NCI-H1694 treated with DMSO at 0.1 percent for 48 hours (cell line): ENCODE results near the gene ARHGAP15.

Source experiments
- DNase-seq: peaks from one replicate; lab custom pipeline; 2025; lab: John Stamatoyannopoulos, UW

ARHGAP15 gene

DNA sequence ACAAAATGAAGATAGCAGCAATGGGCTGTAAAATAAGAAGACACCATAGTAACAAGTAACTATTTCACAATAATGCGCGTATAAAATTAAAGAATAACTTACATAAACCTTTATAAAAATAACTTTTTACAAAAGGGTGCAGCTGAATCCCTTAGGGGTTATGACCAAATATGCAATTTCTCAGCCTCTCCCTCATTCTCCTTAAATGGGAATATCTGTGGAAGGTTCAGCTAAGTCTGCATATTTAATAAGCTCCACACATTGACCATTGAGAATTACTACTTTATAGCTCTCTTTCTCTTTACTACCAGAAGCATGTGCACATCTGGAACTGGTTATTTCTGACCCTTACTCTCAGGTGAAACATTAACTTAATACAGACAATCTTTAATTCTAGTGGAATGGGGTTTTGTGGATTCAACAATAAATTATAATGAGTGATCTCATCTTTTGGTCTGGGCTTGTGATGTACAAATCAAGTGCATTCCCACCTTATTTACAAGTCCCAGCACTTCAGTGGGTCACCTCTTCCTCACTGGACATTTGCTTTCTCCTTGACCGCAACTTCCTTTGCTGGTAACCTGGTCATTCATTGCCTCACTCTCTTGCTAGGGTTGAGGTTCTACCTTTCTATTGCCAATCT, 15.7 kb downstream of the ARHGAP15 start:
- no peak for DNase-seq

DNA sequence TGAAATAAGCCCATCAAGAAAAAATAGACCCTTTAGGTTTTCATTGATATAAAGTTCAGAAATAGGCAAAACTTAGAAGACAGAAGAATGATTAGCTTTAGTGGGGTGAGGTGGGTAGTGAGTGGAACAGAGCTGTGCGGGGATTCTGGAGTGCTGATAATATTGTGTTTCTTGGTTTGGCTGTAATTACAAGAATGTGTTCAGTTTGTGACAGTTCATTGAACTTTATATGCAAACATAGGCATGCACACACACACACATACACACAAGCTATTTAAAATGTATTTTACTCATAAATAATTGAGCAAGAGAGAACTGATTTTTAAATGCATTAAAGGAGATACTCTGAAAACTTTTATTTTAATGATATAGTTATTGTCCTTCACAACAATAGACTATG, 17.1 kb downstream of the ARHGAP15 start:
- DNase-seq = no peak

DNA sequence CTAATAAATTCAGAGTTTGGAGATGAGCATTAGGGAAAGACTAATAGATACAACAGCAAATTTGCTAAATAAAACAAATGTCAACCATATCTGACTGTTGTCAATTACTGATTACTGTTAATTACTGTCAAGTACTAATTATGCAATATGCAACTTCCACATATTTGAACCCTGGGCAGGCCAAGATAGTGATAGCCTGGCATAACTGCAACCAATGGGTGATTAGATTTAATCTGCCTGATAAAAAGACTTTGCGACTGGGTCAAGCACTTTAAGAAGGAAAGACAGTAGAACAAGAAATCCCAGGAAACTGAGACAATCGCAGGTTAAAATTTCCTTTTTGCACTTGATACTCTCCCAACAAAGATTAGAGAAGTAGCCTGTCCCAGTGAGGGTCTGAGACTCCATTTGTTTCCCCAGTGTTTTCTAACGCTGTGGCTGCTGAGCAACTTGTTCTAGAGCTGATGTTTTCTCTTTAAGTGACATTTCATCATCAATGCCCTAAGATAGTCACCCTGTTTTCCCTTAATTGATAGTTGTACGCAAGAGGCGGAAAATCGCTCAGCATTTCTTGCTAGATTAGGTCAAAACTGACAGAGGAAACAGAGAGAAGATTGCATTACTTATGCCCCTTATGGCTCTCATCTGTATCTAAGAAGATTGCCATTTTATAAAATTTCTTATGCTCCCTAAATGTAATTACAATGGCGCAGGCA, 17.8 kb downstream of the ARHGAP15 start:
- no peak for DNase-seq

DNA sequence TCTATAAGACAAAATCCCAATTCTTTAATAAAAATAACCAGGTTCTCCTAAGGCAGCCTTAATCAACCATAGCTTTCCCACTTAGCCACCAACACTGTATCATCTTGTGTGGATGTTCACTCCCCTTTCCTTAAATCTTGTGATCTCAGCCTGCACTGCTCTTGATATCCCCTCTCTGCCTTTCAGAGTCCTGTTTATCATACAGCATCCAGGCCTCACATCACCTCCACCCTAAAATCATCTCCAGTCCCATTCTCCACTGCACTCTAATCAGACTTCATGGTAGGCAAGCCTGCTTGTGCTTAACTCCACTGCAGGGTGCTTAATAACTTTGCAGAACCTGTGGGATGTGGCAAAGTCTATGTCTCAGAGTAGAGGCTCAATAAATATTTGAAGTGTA, 18.8 kb downstream of the ARHGAP15 start:
- no peak for DNase-seq

DNA sequence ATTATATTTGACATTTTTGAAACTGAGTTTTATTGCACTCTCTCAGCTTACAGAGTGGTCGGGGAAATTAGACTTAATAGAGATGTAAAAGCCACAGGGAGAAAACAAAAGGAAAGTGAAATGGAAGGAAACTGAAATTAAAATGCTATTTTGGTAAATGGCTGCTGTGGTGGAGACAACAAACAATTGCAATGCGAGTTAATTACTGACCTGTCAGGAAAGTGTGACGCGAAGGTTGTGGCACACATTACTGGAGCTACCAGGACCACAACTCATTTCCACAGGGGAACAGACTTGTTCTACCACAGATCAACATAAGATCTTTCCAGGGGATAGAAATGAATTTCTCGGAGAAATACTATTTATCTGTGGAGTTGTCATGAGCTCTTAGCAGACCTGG, 19.5 kb downstream of the ARHGAP15 start:
- no peak for DNase-seq

DNA sequence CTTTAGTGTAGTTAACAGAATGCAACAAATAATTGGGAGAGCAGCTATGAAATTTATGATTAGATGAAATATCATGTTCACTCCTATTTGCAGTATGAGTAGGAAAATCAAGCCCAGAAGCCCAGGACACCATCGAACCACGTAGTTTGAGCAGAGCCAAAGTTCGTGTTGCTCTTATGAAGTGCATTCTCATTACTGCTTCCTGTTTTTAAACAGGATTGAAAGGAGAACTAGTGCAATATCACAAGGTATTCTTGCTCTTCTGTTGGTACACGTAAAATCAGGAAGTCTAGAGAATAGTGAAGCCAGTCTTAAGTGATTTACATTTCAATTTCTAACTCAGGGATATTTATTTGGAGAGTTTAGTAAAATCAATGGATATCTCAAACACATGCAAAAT, 21.1 kb downstream of the ARHGAP15 start:
- no peak for DNase-seq

DNA sequence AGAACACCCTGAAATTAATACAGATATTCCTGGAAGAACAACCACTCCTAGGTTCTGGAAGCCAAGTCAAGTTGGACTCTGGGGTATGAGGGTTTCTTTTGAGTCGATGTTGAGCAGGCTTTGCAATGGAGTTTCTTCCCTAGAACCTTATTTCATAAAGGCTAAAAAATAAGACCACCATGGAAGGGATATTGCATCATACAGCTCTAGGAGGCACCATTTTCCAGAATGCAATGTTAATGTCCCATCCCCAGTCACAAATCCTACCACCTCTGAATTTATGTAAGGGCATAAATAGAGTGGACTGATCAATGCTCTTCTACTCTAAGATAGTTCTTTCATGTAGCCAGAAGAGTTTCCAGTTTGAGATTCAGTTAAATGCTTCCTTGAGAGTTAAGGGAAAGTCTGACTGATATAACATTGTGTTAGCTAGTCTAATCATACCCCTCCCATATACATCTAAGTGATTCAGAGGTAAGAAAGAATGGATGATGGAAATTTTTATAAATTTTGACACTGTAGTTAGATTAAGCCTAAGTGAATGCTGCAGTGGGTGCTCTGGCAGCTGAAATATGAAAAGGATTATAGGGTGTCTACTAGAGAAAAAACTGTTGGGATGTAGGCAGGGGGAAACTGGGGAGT, 22.0 kb downstream of the ARHGAP15 start:
- no peak for DNase-seq

DNA sequence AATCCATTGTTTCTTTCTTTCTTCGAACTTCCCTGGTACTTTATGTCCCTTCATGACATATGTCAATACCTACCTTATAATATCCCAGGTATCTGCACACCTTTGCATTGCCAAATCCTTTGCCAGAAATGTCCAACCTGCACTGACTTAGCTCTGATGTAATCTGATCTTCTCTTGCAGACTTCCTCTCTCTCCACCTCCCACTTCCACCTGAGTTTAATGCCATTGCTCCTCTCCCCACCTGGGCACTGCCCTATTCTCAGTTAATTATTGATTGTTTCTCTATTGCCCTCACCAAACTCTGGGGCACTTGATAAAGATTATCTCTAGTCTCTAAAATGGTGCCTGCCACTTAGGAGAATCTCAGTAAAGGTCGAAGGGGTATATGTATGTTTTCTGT, 23.0 kb downstream of the ARHGAP15 start:
- DNase-seq = no peak

DNA sequence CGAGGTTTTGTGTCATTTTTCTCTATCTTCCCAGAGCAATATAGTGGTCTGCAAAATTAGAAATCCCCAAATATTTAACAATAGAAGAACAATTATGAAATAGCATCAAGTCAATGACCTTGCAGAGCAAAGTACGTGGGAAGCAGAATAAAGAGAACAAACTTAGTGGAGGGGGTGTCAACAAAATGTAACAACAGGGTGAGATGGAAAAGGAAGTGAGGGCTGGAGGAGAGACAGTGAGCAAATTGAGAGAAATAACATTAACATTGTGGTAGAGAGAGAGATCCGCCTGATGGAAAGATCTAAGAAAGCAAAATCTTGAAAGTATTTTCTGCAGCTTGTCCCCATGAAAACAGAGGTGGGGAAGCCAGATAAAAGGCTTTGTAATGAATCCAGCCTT, 23.4 kb downstream of the ARHGAP15 start:
- DNase-seq = no peak

DNA sequence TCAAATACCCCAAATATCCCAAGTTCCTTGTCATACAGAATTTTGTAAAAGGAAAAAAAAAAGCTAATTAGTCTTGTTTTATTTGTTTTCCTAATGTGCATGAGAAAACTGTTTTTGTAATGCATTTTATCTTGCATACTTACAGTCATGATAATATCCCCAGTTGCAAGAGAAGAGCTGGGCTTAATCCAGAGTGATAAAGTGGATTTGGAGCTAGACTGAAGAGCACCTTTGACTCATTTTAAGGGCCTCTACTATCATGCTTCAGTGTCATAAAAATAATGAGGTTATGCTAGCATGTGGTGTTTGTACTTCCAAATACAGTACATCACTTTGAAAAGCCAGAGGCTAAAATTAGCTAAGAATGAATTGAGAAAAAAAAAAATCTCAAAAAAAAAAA, 26.4 kb downstream of the ARHGAP15 start:
- no peak for DNase-seq

DNA sequence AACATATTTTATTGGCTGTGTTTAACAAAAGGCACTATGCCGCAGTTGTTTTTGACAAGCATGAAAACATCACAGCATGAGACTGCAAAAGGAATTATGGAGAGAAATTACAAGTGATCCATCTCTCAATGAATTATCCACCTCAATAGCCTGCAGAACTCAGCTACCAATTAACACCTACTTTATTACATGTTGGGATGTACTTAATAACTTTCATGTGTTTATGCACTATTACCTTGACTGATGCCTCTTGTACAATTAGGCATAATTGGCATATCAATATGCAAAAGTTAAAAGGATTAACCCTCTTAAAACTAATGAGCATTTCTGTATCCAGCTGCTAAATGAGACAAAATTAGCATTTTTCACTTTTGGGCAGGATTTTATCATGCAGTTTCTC, 27.8 kb downstream of the ARHGAP15 start:
- no peak for DNase-seq

DNA sequence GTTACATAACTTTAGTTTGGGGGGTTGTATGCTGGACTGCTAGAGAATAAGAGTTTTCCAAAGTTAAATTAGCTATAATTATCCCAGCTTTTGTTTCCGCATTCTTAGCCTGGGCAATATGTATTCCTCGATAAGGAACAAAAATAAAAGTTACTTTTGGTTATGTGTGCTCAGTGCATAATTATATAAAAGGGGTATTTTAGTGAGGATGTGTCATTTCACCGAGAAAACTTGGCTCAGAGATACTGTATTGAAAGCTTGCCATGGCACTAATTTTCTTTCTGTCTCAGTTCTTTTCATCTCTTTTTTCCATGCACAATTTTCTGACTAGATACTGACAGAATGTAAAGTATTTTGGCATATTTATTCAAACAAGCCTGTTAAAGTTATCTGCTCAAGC, 28.2 kb downstream of the ARHGAP15 start:
- no peak for DNase-seq

DNA sequence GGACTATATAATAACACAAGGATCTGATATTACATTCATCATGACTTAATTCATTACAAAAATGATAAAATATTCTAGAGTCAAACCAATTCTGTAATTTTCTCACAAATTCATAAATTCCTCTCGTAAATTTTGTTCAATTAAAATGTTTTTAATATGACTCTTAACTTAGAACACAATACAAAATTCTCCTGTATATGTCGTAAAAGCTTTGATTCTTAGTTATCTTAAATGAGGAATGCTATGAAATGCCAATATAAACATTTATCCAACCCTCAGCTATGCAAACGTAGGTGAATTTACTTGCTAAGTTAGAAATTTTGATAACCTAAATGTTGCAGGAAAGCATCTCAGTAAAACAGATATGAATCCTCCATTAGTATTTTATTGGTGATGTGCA, 28.9 kb downstream of the ARHGAP15 start:
- no peak for DNase-seq

DNA sequence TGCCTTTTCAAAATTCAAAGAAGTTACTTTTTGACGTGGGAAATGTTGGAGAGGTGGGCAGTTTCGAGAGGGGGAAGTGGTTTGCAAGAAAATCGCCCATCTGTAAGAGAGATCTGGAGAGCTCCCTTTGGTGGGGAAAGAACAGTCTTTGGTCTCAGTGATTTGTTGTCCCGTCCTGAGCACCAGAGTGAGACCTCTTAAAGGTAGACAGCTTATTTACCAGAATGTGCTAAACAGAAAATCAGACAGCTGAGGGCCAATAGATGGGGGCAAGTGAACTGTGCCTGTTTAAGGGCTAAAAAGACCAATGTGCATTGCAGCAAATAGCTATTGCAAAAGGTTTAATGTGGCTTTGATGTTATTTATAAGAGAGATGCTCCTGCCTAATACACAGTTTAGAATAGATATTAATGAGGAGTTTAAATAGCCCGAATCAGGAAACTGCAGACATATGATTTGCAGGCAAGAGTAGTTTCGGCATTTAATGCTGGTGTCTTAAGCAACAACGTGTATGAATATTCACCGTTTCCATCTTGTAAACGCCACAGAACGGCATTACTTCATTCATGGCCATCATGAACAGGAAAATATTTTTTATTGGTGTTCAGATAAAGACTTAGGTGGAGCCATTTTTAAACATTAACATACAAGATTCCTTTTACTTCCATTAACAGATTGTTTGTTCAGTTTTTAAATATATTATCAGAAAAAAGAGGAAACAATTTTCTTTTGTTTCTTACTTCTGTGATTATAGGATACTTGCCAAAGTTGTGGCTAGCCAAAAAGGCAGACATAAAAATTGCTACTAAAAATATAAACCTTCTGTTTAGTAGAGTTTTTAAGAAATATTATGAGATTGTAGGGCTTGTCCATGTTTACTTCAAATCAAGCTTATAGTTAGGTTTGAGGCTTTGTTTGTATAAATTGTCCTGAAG, 29.6 kb downstream of the ARHGAP15 start:
- DNase-seq = no peak

DNA sequence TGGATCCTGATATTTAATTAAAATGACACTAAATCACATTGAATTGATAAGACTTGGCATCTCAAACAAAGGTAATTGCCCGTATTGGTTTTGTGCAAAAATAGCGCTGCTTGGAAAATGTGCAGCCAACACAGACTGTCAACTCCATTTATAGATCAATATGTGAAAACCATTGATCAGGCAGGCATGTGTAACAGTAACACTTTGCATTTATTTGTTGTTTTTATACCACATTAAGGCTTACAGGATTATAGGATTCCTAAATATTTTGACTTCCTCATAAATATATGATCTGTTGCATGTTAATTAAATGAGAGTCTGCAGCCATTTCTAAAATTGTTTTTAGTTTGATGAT, 30.2 kb downstream of the ARHGAP15 start:
- no peak for DNase-seq

DNA sequence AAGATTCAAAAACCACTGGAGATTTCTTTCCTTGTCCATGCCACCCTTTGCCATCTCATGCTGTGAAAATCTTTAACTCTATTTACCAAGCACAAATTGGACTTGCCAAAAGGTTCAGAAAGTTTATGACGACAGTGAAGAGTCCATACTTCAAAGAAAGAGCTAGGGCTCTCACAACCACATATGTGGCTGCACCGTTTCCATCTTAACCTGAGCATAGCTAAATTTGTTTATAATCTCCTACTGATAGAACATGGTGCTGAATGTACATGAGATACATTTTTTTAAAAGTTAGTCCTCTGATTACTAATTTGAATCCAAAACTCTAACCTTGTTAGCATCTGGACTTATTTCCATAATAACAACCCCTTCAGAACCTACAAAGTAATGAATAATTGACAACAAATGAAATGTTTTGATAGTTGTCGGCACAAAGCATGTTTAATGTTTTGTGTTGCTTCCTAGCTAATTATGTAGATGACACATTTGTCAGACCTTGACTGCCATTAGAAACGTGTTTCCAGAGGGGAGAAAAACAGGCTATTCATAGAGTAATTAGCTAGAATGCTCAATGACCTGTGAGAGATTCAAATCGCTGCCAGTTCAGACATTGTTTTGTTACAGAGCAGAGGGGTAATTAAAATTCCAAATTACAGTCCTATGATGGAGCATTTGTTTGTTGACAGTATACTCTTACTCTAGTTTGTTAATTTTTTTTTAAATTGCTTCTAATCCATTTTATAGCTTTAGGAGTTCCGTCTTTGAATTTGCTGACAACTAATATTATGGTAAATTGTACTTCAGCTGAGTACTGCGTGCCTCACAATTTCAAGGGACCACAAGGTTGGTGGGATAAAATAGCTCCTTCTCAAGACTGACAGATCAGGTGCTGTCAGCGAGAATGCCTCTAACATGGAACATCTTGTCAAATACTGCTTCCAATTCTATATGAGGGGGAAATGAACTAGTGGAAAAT, 31.8 kb downstream of the ARHGAP15 start:
- peak; percentile 69 for DNase-seq

DNA sequence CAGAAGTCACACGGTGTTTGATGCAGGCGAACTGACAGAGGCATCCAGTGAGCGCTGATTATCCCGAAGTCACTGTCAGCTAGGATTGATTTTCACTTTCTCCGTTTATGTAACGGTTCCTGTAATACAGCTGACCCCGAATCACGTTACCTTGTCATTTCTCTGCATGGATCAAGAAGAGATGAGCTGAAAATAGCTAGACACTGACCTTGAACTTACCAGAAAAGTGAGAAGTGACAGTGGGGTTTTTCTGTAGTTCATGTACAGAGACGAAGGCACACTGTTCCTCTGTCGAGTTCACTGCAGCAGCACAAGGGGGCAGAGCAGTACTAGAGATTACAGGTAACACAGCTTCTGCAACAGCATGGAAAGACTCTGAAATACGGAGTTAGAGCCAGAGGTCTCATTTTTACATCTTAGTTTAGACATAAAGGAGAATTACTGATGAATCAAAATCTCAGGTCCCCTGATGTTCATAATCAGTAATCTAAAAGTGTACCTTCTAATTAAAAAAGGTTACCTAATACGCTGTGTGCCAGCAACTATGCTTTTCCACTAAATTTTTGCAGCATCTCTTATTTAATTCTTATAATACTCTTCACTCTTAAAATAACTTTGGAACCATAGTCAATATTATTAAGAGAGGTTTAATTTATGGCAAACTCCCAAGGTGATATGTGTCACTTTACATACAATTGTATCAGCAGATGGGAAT, 33.1 kb downstream of the ARHGAP15 start:
- peak; percentile 86 for DNase-seq

DNA sequence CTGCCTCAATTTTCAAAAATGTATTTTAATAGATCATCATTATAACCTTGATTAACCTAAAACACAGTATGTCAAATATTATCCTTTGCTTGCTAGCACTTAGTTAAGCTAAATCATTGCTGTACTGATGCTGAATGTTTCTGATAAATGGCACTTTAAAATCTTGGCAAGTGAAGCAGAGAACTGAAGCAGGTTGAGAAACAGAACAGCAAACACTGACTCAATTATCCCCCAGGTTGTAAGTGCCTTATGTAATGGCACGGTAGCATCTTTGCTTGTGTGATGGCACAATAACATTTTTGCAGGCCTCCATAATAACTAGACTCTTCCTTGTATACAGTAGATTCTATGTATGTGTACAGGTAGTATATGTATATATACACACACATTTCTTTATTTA, 33.8 kb downstream of the ARHGAP15 start:
- DNase-seq = no peak

DNA sequence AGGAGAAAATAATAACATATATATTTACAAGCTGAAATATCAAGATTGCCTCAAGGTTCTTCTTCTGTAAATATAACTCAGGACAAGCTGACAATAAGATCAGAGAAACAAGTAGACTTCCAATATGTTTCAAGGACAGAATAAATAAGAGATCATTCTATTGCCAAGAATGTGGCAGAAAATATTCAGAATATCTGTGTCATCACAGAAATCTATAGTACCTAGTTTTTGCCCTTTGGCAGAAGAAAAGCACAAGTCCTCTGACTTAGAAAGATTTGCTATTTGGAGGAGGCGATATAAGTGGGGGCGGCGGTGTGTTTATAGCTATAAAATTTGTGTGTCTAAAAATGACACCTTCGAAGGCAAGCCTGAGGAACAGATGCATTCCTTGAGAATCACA, 34.3 kb downstream of the ARHGAP15 start:
- no peak for DNase-seq

DNA sequence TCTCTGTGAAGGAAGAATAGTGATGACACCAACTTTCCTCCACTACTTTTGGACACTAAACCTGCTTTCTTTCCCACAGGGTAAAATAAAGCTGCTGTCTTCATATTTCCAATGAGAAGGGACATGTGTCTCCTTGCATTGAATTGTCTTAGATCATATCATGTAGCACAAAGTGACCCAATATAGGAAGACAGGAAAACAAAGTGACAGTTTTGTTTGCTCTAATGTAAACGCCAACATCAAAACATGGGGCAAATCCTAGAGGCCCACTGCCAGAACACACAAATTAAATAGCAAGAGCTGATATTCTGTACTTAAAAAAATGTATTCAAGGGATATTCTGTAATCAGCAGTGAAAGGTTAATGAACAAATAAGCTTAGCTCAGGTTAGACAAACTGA, 36.1 kb downstream of the ARHGAP15 start:
- no peak for DNase-seq

DNA sequence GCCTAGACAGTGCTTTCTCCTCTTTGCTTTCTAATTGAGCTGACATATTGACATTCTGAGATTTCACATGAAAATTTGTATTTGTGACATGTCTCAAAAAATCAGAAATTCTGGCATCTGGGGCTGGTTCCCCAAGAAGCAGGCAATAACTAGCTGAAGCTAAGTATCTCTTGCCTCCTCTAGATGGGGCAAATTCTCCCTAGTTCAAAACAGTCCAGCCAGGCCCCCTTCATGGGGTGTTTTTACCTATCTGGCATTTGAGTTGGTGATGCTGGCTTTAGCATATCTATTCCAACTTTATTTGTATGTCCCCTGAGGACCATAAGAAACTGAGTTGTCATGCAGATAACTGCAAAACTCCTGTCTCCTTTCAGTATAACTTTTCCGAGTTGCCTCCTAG, 39.9 kb downstream of the ARHGAP15 start:
- DNase-seq = no peak
